Keratinocyte (primary cell): ENCODE measurements around the gene GALNT8. TPM values are rescaled to one million over a fixed set of nuclear protein-coding genes. Genes with fewer than 3 reads are reported as not detected.
A peak's percentile ranks its signal among the peaks of the same experiment; 100 is the strongest.

Source experiments
- DNase-seq: peaks from one replicate; pipeline ENCODE4 v3.0.0-alpha.2; 2011; ENCODE audit warnings: low read depth, missing footprints, low spot score
- FAIRE-seq: peaks from 2 replicates; lab custom pipeline; 2011; peaks lifted over from hg19 to GRCh38; lab: Jason Lieb, UNC
- H2AFZ ChIP-seq: 2 replicates; pipeline ENCODE4 v1.6.0; 2012; ENCODE audit warnings: low read length, control low read depth, inconsistent platforms; ENCODE audit not compliant: control insufficient read depth
- H3K27ac ChIP-seq: 2 replicates; pipeline ENCODE4 v1.5.1; 2011; ENCODE audit warnings: low read length; ENCODE audit not compliant: control insufficient read depth, insufficient read depth
- H3K27me3 ChIP-seq: 3 replicates; pipeline ENCODE4 v1.6.0; 2011; ENCODE audit warnings: low read length; ENCODE audit not compliant: control insufficient read depth, insufficient read depth; ENCODE audit errors: extremely low read depth
- H3K36me3 ChIP-seq, 2 experiments: 2 replicates in 1 of 2; 3 replicates in 1 of 2; pipeline ENCODE4 v1.5.1; 2011; ENCODE audit warnings: low read length in 2 of 2, mild to moderate bottlenecking in 1 of 2; ENCODE audit not compliant: control insufficient read depth in 2 of 2, insufficient read depth in 2 of 2; ENCODE audit errors: extremely low read depth in 1 of 2
- H3K4me1 ChIP-seq: 3 replicates; pipeline ENCODE4 v1.5.1; 2011; ENCODE audit warnings: low read length; ENCODE audit not compliant: control insufficient read depth, insufficient read depth; ENCODE audit errors: extremely low read depth
- H3K4me2 ChIP-seq: 3 replicates; pipeline ENCODE4 v1.6.0; 2011; ENCODE audit warnings: low read depth, low read length; ENCODE audit not compliant: control insufficient read depth, insufficient read depth; ENCODE audit errors: extremely low read depth
- H3K4me3 ChIP-seq, 3 experiments: fragments of 200-600 bp in 1 of 3; sonication (generic) in 1 of 3; 2 replicates in 2 of 3; 3 replicates in 1 of 3; pipeline ENCODE4 v1.5.1; 2011 to 2016; ENCODE audit warnings: low read length in 3 of 3, mild to moderate bottlenecking in 3 of 3, control low read depth in 2 of 3, inconsistent platforms in 1 of 3, low read depth in 1 of 3, mixed read lengths in 1 of 3, mixed run types in 1 of 3, moderate library complexity in 1 of 3; ENCODE audit not compliant: control insufficient read depth in 2 of 3, insufficient read depth in 2 of 3; ENCODE audit errors: extremely low read depth in 1 of 3
- H3K79me2 ChIP-seq: 2 replicates; pipeline ENCODE4 v1.6.0; 2012; ENCODE audit warnings: low read length; ENCODE audit not compliant: control insufficient read depth, insufficient read depth
- H3K9ac ChIP-seq: 3 replicates; pipeline ENCODE4 v1.6.0; 2011; ENCODE audit warnings: low read length; ENCODE audit not compliant: control insufficient read depth, insufficient read depth; ENCODE audit errors: extremely low read depth
- H3K9me1 ChIP-seq: 3 replicates; pipeline ENCODE4 v1.6.0; 2011; ENCODE audit warnings: low read length; ENCODE audit not compliant: control insufficient read depth, insufficient read depth; ENCODE audit errors: extremely low read depth
- H3K9me3 ChIP-seq: 2 replicates; pipeline ENCODE4 v1.5.1; 2012; ENCODE audit warnings: low read depth, low read length; ENCODE audit not compliant: control insufficient read depth
- H4K20me1 ChIP-seq: 3 replicates; pipeline ENCODE4 v1.6.0; 2011; ENCODE audit warnings: low read length; ENCODE audit not compliant: control insufficient read depth, insufficient read depth; ENCODE audit errors: extremely low read depth
- EZH2 ChIP-seq: IDR thresholded peaks from one replicate; pipeline ENCODE4 v1.6.1; 2012; ENCODE audit warnings: inconsistent platforms, mild to moderate bottlenecking, low read length, moderate library complexity
- dilution Hi-C: fragments of 300-500 bp; cut with MboI; formaldehyde crosslinking; loops from one replicate; pipeline ENCODE4 v1.7.0; 2020; ENCODE audit warnings: low sequenced_read_pairs; ENCODE audit not compliant: extremely low pct_ligation_motif_present
- polyA minus RNA-seq, 3 experiments: library from RNA; depleted of rRNA, polyadenylated mRNA; stranded (reverse); fragments of >200 nt; gene quantifications; 1 replicate in 1 of 3; 2 replicates in 1 of 3; 3 replicates in 1 of 3; pipeline ENCODE4 v1.2.3, GENCODE V29; 2011
- polyA plus RNA-seq, 5 experiments: library from polyadenylated mRNA; depleted of rRNA in 3 of 5; stranded (reverse) in 3 of 5; stranded (forward) in 1 of 5; unstranded in 1 of 5; fragments of >200 nt; gene quantifications; 1 replicate in 1 of 5; 2 replicates in 3 of 5; 3 replicates in 1 of 5; pipeline versions ENCODE4 v1.2.1 to v1.2.3, GENCODE V29; 2011 to 2012; ENCODE audit warnings: missing spikeins in 2 of 5, low read depth in 1 of 5, low replicate concordance in 1 of 5
- TF ChIP-seq, protein P1 (sequence below), 3 experiments: IDR thresholded peaks in 1 of 3; conservative IDR thresholded peaks in 1 of 3; optimal IDR thresholded peaks in 1 of 3; 2 replicates in 2 of 3; 3 replicates in 1 of 3; pipeline versions ENCODE3 to v1.5.1; 2011; ENCODE audit warnings: low read length in 3 of 3, mild to moderate bottlenecking in 3 of 3, moderate library complexity in 2 of 3, control low read depth in 1 of 3, inconsistent platforms in 1 of 3; ENCODE audit not compliant: insufficient read depth in 2 of 3; ENCODE audit errors: extremely low read depth in 1 of 3

Gene GALNT8, protein sequence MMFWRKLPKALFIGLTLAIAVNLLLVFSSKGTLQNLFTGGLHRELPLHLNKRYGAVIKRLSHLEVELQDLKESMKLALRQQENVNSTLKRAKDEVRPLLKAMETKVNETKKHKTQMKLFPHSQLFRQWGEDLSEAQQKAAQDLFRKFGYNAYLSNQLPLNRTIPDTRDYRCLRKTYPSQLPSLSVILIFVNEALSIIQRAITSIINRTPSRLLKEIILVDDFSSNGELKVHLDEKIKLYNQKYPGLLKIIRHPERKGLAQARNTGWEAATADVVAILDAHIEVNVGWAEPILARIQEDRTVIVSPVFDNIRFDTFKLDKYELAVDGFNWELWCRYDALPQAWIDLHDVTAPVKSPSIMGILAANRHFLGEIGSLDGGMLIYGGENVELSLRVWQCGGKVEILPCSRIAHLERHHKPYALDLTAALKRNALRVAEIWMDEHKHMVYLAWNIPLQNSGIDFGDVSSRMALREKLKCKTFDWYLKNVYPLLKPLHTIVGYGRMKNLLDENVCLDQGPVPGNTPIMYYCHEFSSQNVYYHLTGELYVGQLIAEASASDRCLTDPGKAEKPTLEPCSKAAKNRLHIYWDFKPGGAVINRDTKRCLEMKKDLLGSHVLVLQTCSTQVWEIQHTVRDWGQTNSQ
- polyA plus RNA-seq (0.10 to 0.14 TPM in 2 of 3 replicates, not detected in the other), polyA minus RNA-seq (not detected in 3 replicates)
- polyA plus RNA-seq (2011; ENCODE audit: low read depth), result not detected
- 0.13 and 0.43 TPM in 2 replicates for polyA plus RNA-seq (2011; cell fraction: cytosol; rRNA removed)
- not detected in 2 replicates for polyA plus RNA-seq (2011; cell fraction: nucleus; rRNA removed)
- not detected in 2 replicates for polyA plus RNA-seq (2012; ENCODE audit: low replicate concordance)
- polyA minus RNA-seq (2011; cell fraction: cytosol; rRNA and poly(A)+ RNA removed), result not detected
- 0.16 TPM in 1 of 2 replicates, not detected in the other for polyA minus RNA-seq (2011; cell fraction: nucleus; rRNA and poly(A)+ RNA removed)

DNA sequence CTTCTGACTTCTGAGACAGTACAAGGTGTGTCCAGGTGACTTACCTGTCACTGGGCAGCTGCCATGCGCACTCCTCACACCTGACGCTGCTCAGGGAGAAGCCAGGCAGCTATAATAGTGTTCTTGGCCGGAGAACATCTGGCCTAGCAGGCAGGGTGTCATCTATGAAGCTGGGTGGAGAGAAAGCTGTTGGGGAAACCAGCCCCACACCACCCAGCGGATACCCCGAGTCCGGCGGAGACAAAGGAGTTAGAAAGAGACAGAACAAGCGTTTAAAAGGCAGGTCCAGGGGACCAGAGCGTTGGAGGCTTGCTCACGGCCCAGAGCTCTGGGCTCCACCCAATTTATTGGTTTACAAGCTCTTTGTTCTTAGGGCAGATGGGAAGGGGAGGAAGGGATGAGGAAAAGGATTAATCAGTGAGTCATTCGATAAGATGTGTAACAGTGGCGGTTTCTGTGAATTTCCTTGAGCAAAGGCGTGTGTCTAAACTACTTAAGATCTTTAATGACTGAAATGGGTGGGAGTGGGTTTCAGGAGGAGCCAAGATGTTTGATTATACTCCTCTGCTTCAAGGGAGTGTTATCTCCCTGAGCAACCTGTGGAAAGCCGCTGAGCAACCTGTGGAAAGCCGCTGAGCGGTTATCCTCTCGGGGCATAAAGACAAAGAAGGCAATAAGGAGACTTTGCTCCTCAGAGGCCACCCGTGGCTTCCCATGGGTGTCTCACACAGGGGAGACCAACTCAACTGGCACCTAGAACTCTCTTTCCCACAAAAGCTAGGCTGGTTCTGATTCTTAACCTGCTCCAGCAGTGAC lies at the start of gene GALNT8:
GALNT8 (plus strand) TSS at position 580 of the 816 bp plus-strand sequence. CDS start 278 bp downstream, outside the sequence.
- H3K27ac ChIP-seq, result no peak within 1 kb of the TSS
- H3K27me3 ChIP-seq, result peaks cover 20% of the 10 kb centered on the region
- H2AFZ ChIP-seq, result no peak within 1 kb of the TSS
- no peaks in the 10 kb centered on the region for H4K20me1 ChIP-seq
- FAIRE-seq, result no peak
- dilution Hi-C loops, result no loop called here
- H3K36me3 ChIP-seq, result no peaks in the 10 kb centered on the region
- no peak within 1 kb of the TSS for H3K4me2 ChIP-seq
- DNase-seq, result peak; percentile 1
- no peak within 1 kb of the TSS for H3K4me3 ChIP-seq
- H3K9me1 ChIP-seq, result no peaks in the 10 kb centered on the region
- no peaks in the 10 kb centered on the region for H3K9me3 ChIP-seq
- no peak within 1 kb of the TSS for H3K9ac ChIP-seq
- no peaks in the 10 kb centered on the region for H3K4me1 ChIP-seq
- H3K79me2 ChIP-seq, result no peaks in the 10 kb centered on the region
- peak; percentile 5 for TF ChIP-seq EZH2
- TF ChIP-seq, protein P1, sequence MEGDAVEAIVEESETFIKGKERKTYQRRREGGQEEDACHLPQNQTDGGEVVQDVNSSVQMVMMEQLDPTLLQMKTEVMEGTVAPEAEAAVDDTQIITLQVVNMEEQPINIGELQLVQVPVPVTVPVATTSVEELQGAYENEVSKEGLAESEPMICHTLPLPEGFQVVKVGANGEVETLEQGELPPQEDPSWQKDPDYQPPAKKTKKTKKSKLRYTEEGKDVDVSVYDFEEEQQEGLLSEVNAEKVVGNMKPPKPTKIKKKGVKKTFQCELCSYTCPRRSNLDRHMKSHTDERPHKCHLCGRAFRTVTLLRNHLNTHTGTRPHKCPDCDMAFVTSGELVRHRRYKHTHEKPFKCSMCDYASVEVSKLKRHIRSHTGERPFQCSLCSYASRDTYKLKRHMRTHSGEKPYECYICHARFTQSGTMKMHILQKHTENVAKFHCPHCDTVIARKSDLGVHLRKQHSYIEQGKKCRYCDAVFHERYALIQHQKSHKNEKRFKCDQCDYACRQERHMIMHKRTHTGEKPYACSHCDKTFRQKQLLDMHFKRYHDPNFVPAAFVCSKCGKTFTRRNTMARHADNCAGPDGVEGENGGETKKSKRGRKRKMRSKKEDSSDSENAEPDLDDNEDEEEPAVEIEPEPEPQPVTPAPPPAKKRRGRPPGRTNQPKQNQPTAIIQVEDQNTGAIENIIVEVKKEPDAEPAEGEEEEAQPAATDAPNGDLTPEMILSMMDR (optimal IDR thresholded peaks at IDR 0.05 in 1 of 3, IDR thresholded peaks at IDR 0.05 in 1 of 3, conservative IDR thresholded peaks at IDR 0.05 in 1 of 3; ENCODE audit: extremely low read depth in 1 of 3, insufficient read depth in 2 of 3, low read length in 3 of 3), result no peak

DNA sequence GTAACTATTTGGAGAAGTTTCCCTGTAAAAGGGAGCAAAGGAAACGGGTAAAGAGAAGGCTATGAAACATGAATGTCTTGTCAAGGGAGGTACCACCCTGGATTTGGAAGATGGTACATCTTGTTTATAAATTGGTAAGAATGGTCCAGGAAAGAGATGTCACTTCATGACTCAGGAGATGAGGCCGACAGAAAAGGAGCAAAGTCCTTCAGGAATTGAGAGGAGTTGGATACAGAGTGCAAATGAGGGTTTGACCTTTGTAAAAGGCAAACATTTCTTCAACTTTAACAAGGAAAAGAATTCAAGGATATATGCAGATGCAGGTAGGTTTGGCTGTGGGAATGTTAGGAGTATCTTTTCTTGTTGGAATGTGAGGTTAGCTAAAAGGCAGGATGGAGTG lies 40.5 kb upstream of the GALNT8 start:
- Histone ChIP-seq H3K27me3 (no peaks in the 10 kb centered on the region), H3K4me1 (no peaks in the 10 kb centered on the region), H3K4me3 (no peak overlapping the region), H2AFZ (no peak overlapping the region), H3K9ac (no peak overlapping the region), H3K9me3 (no peaks in the 10 kb centered on the region), H3K27ac (no peak overlapping the region), H3K9me1 (no peaks in the 10 kb centered on the region), H4K20me1 (no peaks in the 10 kb centered on the region), H3K4me2 (no peak overlapping the region), H3K79me2 (no peaks in the 10 kb centered on the region), H3K36me3 (peaks cover 1 to 4% of the 10 kb centered on the region in 2 experiments)
- no peak for TF ChIP-seq EZH2
- TF ChIP-seq, protein P1 (optimal IDR thresholded peaks at IDR 0.05 in 1 of 3, IDR thresholded peaks at IDR 0.05 in 1 of 3, conservative IDR thresholded peaks at IDR 0.05 in 1 of 3; ENCODE audit: extremely low read depth in 1 of 3, insufficient read depth in 2 of 3, low read length in 3 of 3), result no peak
- DNase-seq (no peak), FAIRE-seq (no peak)
- dilution Hi-C loops, result no loop called here
